ENCODE data around the gene ERH.
"Not testable (repeated sequence)": the region's sequence is repeated elsewhere in the genome, so short reads cannot be mapped to it uniquely, and the experiment has no call there.

The ERH gene

DNA sequence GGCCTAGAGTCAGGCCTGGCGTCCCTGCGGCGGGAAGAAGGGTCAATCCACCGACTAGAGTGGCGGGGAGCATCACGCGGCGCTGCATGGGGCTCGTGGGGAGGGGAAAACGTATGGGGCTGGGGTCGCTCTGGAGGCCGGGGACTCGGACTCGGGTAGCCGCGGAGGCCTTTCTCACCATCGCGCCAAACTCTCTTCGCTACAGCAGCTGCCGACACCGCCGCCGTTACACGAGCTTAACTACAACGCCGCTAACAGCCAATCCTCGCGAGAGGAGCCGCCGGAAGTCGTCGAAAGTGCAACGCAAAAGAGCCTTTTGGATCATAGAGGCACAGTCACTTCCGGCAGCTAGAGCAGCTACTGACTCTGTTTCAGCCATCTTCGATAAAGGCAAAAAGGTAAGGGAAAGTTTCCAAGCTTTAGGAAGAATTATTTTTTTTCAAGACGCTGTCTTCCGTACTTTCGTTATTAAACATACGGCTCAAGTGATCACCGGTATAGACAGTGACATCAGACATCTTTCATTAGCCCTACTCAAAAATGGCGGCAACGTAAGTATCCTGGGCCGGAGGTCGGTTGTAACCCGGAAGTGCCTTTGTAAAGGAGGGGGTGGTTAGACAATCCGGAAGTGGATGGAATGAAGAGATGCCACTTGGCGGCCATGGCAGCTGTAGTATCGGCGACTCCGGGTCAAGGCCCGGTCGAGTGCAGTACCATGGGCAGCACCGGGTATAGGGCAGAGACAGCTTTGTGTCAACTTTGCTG lies at the start of gene ERH, which contains the start of gene SLC39A9:
Gene ERH (minus strand): TSS at position 247 of the 765 bp plus-strand sequence. CDS start 66 bp downstream, at position 181.
Gene SLC39A9 (plus strand): TSS at position 640 of the 765 bp plus-strand sequence. CDS start 678 bp downstream, outside the sequence.
- peak; percentile 98 for DNase-seq

DNA sequence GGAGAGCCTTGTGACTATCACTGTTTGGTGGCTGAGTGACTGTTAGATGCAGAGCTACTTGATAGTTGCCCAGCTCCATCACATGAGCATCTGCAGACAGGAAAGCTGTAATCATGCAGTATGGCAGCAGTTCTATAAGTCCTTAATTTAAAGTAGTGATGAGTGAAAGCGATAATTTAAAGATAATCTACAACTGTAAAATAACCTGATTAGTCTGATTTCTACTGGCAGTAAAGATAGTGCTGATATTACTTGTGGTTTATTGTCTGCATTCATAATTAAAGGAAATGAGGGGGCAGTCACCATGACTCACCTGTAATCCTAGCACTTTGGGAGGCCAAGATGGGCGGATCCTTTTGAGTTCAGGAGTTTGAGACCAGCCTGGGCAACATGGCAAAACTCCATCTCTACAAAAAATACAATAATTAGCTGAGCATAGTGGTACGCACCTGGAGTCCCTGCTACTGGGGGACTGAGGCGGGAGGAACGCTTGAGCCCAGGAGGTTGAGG lies 45.3 kb upstream of the ERH start:
- DNase-seq = no peak

DNA sequence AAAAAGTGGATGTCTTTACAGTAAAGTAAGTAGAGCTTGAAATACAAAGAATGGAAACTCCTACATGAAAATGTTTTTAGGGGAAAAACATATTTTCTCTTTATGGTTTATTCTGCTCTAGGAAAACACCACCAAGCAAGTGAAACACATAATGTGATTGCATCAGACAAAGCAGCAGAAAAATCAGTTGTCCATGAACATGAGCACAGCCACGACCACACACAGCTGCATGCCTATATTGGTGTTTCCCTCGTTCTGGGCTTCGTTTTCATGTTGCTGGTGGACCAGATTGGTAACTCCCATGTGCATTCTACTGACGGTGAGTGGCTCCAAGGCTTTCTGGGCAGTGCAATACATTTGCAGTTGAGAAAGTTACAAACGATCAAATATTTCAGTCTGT lies 43.8 kb upstream of the ERH start:
- no peak for DNase-seq

DNA sequence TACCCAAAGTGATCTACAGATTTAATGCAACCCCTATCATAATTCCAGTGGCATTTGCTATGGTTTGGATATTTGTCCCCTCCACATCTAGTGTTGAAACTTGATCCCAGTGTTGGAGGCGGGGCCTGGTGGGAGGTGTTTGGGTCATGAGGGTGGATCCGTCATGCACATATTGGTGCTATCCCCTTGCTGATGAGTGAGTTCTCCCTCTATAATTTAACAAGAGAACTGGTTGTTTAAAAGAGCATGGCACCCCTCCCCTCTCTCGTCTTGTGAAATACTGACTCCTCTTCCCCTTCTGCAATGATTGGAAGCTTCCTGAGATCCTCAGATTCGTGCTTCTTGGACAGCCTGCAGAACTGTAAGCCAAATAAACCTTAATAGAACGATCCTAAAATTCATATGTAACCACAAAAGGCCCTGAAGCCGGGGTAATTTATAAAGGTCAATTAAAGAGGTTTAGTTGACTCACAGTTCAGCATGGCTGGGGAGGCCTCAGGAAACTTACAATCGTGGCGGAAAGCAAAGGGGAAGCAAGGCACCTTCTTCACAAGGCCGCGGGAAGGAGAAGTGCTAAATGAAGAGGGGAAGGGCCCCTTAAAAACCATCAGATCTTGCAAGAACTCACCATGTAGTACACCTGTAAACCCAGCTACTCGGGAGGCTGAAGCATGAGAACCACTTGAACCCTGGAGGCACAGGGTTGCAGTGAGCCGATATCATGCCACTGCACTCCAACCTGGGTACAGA lies 41.6 kb upstream of the ERH start:
- DNase-seq = no peak

DNA sequence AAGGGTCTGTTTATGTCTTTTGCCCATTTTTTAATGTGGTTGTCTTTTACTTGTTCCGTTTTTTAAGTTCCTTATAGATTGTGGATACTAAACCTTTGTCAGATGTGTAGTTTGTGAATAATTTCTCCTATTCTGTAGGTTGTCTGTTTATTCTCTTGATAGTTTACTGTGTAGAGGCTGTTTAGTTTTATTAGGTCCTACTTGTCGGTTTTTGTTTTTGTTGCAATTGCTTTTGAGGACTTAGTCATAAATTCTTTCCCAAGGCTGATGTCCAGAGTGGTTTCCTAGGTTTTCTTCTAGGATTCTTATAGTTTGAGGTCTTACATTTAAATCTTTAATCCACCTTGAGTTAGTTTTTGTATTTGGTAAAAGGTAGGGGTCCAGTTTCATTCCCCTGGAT lies 34.3 kb upstream of the ERH start:
- DNase-seq = no peak

DNA sequence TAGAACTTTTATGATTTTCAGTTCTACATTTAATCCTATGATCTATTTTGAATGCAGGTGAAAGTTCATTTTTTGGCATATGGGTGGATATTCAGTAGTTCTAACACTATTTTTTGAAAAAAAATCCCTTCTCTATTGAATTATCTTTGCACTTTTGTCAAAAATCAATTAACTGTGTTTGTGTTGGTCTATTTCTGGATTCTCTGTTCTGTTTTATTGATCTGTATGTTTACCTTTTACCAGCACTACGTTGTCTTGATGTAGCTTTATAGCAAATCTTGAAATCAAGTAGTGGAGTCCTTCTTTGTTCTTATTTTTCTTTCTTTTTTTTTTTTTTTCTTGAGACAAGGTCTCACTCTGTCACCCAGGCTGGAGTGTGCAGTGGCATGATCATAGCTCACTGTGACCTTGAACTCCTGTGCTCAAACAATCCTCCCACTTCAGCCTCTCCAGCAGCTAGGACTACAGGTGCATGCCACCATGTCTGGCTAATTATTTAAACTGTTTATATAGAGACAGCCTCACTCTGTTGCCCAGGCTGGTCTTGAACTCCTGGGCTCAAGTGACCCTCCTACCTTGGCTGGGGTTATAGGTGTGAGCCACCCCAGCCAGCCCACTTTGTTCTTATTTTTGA lies 32.3 kb upstream of the ERH start:
- DNase-seq = no peak

DNA sequence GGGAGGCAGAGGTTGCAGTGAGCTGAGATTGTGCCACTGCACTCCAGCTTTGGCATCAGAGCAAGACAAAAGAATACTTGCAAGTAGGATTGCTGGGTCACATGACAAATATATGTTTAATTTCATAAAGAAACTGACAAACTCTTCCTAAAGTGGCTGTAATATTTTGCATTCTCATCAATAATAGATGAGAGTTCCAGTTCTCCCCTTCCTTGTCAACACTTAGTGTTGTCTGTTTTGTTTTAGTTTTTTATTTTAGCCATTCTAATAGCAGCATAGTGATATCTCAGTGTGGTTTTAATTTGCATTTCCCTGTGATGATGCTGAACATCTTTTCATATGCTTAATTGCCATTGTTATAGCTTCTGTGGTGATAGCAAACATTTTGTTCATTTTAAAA lies 31.5 kb upstream of the ERH start:
- no peak for DNase-seq

DNA sequence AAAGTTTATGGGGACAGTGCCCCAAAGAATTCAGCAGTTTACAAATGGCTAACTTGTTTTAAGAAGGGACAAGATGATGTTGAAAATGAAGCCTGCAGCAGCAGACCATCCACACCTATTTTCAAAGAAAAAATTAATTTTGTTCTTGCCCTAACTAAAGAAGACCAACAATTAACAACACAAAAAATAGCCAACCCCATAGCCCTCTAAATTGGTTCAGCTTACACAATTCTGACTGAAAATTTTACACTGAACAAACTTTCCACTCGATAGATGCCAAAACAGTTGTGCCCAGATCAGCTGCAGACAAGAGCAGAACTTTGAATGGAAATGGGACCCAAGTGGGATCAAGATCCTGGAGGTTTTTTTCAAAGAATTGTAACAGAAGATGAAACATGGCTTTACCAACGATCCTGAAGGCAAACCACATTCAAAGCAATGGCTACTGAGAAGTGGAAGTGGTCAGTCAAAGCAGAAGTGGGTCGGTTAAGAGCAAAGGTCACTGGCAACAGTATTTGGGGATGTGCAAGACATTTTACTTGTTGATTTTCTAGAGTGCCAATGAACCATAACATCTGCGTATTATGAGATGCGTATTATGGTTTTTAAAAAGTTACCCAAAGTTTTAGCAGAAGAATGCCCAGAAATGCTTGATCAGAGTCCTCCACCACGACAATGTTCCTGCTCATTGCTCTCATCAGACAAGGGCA lies 30.3 kb upstream of the ERH start:
- DNase-seq = no peak

DNA sequence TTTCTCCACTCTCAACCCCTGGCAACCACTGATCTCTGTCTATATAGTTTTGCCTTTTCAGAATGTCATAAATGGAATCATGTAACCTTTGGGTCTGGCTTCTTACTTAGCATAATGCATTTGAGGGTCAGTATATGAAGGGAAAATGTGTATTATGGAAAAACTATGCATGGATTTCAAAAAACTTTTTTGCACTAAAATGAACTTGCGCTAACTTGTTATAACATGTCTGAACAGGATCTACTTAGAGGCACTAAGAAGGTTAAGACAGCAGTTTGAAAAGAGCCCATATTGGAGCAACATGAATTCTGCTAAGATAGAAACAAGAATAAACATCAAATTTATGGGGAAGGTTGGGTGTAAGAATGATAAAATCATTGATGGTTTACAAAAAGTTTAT lies 29.5 kb upstream of the ERH start:
- DNase-seq = no peak

DNA sequence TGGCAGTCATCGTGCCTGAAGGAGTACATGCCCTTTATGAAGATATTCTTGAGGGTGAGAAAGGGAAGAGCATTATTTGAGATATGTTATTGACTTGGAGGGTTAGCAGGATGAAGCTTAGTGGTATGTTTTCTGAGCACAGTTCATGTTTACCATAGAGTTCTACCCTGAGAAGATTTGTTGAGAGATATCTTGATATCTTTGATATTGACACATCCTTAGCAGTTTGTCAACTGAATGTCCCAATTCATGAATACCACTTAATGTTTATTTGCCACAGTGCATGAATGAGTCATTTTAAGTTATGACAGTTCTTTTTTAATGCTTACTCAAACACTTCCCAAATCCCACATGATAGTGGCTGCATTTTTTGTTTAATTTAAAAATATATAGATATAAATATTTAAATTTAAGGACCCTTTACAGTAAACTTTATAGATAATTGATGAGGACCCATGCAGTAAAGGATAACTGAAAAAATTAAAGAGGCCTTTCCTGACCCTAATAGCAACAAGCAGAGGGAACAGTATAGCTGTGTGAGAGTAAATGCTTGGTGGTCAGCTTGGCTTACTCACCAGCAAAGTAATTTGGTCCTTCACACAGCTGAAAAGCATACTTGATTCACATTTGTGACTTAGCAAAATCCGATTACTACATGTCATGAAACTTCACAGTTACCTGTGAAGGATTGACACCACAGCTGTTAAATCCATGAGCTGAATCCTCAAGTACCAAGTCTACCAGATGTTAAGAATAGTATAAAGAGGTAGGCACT lies 26.2 kb upstream of the ERH start:
- peak; percentile 46 for DNase-seq

DNA sequence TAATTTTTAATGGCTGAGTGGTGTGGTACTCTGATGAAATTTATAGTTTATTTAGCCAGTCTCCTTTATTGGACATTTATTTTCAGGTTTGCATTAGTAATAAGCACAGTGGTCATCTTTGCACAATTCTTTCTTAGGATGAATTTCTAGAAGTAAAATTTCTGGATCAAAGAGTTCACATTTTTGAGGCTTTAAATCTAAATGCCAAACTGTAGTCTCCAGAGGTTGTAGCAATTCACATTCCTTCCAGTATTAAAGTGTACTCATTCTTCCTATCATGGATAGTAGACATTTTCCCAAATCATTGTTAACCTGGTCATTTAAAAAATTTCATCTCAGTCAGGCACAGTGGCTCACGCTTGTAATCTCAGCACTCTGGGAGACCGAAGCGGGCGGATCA lies 25.2 kb upstream of the ERH start:
- peak; percentile 26 for DNase-seq

DNA sequence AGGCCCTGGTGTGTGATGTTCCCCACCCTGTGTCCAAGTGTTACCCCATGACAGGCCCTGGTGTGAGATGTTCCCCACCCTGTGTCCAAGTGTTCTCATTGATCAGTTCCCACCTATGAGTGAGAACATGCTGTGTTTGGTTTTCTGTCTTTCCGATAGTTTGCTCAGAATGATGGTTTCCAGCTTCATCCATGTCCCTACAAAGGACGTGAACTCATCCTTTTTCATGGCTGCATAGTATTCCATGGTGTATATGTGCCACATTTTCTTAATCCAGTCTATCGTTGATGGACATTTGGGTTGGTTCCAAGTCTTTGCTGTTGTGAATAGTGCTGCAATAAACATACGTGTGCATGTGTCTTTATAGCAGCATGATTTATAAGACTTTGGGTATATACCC lies 18.0 kb upstream of the ERH start:
- not testable (repeated sequence) for DNase-seq

DNA sequence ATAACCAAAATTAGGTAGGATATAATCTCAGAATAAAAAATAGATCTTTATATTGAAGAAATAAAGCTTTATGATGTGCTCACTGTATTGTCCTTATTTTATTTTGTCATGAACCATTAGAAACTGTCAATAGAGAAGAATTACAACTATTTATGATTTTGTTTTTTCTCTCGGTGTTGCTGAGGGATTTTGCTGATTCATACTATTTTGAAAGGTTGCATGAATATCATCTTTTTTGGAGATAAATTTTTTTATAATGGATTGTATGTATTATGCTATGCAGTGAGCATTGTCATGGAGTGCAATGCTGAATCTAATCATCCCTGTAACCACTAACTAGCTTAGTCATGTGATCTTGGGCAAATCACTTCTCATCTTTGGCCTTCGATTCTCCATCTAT lies 15.4 kb upstream of the ERH start:
- DNase-seq = no peak

DNA sequence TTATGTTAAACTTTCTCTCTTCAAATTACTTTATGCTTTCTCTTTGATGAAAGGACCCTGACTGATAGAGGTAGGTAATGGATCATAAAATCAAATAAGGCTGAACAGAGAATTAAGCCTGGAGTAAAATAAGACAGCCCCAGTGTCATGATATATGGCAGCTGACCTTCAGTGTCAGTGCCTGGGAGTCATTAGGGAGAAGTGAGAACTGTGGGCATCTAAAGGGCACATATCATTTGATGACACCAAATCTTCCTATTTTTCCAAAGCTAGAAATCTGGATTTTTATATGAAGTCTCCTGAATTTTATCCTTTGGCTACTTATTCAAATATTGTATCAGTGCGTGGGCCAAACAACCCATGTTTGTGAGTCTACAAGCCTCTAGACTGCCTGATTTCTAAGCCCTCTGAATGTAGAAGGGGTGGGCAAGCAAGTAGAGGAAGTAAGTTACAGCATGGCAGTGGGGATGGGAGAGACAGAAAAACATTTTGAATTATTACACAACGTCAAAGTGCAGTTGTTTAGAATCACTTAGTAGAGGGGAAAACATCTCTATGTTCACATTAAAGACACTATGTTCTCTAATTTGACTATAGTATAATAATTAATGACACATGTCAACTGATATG lies 10.3 kb upstream of the ERH start:
- no peak for DNase-seq

DNA sequence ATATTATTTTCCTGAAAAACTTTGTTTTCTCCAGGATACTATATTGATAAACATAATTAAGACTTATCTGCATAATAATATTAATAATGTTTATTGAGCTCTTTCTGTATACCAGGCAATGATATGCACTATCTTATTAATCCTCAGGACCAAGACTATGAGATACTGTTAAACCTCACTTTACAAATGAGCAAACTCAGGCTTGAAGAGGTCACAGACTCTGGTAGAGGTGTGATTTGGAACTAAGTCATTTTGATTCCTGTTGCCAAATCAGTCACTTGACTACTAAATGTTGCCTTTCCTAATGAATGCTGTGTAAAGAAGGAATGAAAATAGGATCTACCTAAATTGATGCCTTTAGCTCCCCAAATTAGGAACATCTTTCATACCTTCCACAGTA lies 7.7 kb upstream of the ERH start:
- DNase-seq = no peak

DNA sequence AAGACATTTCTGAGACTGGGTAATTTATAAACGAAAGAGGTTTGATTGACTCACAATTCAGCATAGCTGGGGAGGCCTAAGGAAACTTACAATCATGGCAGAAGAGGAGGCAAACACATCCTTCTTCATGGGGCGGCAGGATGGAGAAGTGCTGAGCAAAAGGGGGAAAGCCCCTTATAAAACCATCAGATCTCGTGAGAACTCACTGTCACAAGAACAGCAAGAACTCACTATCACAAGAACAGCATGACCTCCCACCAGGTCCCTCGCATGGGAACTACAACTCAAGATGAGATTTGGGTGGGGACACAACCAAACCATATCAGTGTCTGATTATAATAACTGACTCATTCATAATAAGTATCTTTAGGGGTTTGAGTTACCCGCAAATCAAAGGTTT lies 6.8 kb upstream of the ERH start:
- DNase-seq = no peak

DNA sequence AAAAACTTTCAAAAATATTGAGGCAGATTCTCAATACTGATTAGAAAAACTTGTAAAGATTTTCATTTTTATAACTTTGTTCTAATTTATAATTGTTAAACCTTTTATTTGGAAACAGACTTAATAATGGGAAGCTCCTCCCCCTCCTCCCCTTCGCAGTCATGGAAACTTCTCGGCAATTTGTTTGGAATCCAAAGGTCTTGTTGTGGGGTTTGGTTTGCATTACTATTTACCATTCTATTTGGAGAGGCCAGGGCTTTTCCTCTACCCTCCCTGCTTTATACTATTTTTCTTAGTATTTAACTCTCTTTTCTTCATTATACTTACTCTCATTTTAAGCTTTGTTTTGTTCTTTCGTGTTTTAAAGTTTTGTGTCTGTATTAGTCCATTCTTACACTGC lies 6.4 kb upstream of the ERH start:
- no peak for DNase-seq

DNA sequence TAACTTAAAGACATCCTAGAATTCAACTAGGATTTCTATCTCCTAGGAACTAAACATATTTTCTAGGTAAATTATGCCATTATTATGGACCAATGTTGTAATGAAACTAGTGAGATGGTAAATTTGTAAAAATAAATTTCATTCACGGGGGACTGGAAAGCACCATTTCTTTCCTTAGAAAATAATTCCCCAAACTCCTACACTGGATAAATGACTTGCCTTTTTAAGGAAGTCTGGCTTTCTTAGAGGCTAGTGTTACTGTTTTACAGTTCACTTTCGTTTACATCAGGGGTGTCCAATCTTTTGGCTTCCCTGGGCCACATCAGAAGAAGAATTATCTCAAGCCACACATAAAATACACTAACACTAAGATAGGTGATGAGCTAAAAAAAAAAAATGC lies 3.7 kb upstream of the ERH start:
- DNase-seq = no peak

DNA sequence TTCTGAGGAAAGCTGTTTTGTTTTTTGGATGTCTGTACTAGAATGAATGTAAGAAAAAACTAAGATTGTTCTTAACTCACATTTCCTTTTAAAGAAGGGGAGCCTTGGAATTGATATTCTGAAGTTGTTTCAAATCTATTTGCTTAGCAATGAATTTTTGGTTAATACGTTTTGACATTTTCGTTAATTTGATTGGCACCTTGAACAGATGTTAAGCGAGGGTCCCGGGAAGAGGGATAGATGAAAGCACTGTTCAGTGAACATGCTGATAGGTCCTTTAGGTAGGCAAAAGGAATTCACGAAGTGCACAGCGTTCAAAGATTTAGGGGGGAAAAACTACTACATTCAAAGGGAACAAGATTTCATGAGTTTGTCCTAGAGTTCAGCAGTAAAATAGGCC lies 2.1 kb upstream of the ERH start:
- no peak for DNase-seq

DNA sequence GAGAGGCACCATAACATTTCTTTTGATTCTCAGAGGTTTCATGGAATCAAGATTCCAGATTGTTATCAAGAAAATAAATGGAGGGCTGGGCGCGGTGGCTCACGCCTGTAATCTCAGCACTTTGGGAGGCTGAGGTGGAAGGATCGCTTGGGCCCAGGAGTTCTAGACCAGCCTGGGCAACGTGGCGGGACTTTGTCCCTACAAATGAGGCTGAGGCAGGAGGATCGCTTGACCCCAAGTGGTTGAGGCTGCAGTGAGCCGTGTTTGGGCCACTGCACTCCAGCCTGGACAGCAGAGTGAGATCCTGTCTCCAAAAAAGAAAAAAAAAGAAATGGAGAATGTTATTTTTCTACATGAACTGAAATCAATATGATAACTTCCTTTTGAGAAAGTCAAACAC lies 1.7 kb upstream of the ERH start:
- DNase-seq = no peak

DNA sequence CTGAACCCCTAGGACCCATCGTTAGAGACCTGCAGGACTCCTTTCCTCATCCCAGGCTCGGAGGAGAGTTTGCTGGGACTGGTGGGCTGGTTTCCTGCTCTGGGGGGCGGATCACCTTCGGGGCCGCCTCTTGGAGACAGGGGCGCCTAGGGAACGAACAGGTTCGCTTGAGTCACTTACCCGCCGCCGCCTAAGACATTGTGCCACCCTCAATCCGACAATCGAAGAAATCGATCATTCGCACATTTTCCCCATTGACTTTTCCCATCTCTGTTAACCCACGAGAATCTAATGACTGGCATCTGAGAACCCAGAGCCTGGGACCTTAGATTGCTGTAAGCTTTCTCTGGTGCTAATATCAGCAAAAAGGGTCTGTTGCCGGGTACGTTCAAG lies 715 bp upstream of the ERH start:
- no peak for DNase-seq

DNA sequence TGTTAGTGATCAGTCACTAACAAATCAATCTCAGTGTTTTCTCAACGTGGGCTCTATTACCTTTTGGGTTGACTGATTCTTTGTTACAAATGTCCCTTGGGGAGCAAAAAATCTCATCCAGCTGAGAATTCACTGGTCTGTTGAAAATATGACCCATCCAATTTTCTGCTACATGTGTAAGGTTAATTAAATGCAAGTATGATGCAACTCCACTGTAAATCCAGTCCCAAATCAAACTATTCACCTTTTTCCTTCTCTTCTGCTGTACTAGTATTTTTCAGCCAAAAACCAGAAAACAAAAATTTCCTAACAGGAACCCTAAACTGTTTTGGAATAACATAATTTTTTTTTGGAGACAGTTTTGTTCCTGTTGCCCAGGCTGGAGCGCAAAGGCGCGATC lies 2.2 kb downstream of the ERH start:
- no peak for DNase-seq

Measured in HCEC 1CT (cell line).